Bone marrow (tissue), 2 donors: ENCODE results near the gene DNAL1.
"Not testable (repeated sequence)": the region's sequence is repeated elsewhere in the genome, so short reads cannot be mapped to it uniquely, and the experiment has no call there.

Experiments used
- DNase-seq, 2 donors: peaks; one replicate each; lab custom pipeline; 2025; lab: John Stamatoyannopoulos, UW

DNAL1 gene

DNA sequence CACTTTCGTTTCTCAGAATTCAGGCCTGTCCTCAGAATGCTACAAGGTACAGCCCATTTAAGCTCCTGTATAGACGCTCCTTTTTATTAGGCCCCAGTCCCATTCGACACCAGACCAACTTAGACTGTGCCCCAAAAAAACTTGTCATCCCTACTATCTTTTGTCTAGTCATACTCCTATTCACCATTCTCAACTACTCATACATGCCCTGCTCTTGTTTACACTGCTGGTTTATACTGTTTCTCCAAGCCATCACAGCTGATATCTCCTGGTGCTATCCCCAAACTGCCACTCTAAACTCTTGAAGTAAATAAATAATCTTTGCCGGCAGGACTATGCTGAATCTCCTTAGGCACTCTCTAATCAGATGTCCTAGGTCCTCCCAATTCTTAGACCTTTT lies 63.3 kb downstream of the DNAL1 start:
- DNase-seq = not testable (repeated sequence)

DNA sequence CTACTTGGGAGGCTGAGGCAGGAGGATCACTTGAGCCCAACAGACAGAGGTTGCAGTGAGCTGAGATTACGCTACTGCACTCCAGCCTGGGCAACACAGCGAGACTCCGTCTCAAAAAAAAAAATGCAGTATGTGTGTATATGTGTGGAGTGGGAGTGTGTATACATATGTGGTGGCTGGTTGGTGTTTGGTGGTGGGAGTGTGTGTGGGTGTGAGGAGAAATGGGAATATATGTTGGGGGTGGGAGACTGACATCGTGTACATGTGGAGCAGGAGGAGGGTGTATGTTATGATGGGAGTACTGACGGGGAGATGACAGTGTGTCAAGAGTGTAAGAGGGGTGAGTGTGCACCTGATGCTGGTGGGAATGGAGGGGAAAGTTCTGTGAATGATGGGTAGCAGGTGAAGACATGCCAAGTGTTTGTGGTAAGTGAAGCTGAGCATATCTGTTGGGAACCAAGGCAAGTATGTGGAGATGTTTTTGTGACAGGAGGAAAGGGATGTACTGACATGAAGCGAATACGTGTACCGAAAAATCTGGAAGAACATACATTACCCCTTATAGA lies 65.2 kb downstream of the DNAL1 start:
- no peak for DNase-seq

DNA sequence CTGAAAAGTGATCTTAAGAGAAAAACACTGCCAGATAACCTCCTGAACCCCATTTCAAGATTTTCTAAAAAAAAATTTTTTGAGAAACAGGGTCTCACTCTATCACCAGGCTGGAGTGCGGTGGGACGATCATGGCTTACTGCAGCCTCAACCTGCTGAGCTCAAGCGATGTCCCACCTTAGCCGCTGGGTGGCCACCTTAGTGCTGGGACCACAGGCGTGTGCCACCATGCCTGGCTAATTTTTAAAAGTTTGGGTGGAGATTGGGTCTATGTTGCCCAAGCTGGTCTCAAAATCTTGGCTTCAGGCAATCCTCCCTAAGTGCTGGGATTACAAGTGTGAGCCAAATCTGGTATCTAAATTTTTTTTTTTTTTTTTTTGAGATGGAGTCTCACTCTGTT lies 66.0 kb downstream of the DNAL1 start:
- DNase-seq = no peak

DNA sequence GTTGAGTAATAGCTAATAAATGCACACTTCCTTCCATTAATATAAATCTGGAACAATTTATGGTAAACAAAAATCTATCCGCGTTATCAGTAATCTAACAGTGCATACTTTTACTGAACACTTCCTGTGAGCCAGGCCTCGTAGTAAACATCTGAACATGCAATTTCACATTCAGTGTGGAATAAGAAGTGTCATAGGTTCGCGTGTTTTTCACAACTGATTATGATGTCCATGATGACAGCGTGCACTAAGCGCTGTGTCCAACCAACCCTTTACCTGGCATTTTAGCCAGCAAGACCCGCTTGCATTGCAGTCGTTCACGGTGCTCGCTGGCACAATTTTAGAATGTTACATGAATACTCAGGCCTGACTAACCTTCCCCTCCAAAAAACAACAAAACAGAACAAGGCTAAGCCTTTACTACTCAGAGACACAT lies 67.3 kb downstream of the DNAL1 start:
- DNase-seq = no peak

DNA sequence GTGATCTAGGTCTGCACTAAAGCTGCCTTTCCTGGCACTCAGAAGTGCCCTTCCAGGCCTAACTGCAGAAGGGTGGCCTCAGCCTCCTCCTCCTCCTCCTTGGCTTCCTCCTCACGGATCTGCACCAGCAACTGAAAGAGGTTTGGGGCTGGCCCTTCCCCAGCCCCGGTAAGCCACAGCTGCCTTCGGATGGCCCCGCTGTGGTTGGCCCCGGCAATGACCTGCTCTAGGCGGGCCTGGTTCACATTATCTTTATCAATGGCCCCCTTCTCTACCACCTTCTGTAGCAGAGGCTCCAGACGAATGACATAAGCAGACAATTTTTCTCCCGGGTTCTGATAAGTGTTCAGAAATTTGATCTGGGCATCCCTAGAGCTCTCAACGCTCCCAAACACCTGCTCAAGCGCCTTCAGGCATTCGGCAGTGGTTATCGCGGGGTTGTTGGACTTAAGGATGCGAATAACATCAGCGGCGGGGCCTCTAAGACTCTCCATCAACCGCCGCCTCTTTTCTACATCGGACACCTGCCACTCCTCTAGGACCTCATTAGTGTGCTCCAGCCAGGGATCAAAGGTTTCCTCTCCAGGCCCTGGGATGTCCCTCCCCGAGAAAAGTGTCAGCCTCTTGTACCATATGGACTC lies 67.9 kb downstream of the DNAL1 start:
- DNase-seq = no peak

DNA sequence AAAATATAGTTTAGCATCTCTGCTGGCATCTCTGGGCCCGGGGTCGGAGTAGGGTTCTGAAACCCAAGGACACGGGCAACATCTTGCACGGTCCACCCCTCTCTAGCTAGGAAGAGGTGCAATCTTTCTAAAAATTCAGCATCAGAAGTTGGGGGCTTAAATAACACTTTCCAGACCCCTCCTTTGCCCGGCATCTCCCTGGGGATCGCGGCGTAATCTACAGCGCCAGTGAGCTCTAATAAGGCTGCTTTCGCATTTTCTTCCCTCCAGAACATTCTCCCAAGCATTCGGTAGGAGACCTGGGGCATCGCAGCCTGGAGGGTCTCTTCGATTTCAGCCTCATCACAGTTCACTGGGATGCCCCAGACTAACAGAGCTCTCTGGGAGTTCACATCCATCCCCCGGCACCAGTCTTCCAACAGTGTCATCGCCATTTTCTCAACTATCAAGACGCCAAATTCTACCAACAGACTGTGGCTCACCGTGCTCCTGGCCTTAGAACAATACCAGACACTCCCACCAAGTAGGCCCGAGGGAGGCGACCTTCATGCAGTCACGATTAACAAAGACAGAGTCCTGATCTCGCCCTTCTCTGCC lies 68.5 kb downstream of the DNAL1 start:
- no peak for DNase-seq

DNA sequence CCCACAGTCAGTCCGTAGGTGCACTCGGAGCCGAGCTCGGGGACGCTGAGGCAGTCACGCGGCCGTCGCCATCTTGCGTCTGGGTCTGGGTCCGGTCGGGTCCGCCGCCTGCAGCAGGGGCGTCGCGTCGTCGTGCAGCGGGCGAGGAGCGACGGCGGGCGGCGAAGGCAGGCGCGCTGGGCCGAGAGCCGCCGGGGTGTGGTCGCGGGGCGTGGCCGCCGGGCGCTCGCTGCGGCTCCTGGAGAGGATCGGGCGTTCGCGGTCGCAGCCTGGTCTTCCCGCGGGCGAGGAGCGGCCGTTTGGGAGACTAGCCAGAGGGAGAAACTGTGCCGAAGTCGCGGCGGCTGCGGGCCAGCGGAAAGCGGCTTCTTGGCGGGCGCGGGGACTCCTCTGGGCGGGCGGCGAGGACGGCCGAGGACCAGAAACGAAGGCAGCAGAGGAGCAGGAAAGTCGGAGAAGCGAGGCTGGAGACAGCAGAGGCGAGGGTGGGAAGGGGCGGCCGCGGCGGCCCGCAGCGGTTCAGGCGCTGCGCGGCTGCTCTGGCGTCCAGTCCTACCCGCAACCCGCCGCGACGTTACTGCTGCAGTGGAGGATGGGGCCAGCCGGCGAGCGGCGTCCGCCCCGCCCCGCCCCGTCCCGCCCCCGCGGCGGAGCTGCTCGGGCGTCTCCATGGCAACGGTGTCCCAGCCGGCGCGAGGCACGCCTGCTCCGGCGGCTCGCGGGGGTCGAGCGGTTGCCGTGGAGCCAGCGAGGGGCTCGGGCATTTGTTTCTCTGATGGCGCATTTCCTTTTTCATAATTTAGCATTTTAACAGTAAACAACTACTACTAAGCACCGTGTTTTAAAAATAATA lies 69.2 kb downstream of the DNAL1 start, which contains the start of gene PNMA1:
Gene PNMA1 (minus strand): TSS at position 582 of the 853 bp plus-strand sequence. CDS start 745 bp downstream, outside the sequence.
- DNase-seq = peak; percentile 30 to 65

DNA sequence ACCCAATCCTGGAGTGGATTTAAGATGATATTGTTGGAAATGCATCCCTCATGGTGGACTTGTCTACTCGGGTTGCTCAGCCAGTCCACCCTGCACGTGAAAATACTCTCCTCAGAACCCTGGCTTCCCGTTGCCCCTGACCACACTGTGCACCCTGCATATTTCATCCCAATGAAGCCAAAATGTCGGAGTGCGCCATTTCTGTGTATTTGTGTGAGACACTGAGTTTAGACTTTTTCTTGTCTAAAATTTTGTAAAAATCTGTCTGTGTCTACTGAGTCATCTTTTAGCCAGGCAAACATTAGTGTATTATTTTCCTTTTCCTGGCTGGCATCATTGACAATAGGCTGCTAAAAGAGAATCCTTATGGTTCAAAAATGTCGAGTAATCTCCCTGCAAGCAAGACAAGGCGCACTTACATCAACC lies 69.9 kb downstream of the DNAL1 start:
- DNase-seq = no peak

DNA sequence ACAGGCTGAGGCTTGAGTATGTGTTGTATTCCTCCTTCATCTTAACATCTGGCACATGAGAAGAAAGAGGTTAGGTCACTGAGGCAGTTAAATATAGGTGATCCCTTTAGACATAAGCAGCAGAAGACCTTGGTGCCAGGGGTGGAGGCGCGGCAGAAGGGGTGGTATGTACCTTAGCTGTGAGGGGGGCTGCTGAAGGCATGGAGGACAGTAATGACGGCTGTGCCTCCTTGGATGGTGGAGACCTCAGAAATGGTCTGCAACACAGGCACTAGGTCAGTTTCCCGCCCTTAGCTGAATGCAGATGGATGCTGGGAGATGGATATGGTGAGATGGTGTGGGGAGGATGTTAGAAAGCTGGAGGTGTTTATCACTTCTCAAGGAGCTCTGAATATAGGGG lies 70.9 kb downstream of the DNAL1 start:
- DNase-seq = no peak

DNA sequence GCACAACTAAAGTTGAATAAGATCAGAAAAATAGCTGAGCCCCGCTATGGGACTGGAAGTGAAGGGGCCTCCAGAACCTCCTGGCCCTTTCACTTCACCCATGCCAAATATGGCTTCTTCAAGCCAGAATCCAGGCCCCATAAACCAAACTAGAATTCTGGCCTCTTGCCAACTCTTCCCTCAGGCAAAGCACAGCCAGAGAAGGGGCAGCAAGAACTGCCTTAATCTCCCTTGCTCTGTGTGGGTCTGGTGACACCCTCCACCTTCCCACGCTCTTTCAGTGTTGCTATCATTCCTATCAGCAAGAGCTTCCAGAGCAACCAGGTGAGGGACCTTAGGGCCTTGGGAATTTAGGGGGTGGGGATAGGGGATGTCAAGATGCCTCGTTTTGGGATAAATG lies 72.5 kb downstream of the DNAL1 start:
- no peak for DNase-seq

DNA sequence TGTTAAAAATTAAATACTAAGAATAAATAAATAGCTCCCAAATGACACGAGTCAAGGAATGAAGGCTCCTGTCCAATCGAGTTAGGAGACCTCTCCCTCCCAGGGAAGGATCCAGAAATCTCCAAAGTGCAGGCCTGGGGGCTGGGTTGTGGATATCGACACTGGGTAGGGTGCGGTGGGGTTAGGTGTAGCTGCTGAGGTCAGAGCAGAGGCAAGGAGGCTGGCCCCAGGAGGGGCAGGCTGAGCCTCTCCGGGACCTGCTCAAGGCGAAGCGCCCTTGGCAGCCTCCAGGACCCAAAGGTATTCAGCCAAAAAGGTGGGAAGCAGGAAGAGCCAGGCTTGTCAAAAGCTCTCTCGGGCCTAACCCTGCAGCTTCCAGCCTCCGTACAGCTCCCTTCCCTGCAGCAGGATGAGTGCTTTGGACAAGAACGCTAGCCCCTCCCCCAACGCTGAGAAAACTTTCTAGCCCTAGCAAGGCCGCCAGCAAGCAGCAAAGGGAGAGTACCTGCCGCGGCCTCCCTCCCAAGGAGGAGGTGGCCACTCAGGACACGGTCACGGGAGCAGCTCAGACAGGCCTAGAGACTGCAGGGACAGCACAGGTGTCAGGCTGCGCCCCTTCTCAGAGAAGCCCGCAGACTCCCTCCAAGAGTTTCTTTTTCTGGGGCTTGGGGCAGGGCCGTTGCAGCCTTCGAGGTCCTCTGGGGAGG lies 73.1 kb downstream of the DNAL1 start:
- no peak for DNase-seq

DNA sequence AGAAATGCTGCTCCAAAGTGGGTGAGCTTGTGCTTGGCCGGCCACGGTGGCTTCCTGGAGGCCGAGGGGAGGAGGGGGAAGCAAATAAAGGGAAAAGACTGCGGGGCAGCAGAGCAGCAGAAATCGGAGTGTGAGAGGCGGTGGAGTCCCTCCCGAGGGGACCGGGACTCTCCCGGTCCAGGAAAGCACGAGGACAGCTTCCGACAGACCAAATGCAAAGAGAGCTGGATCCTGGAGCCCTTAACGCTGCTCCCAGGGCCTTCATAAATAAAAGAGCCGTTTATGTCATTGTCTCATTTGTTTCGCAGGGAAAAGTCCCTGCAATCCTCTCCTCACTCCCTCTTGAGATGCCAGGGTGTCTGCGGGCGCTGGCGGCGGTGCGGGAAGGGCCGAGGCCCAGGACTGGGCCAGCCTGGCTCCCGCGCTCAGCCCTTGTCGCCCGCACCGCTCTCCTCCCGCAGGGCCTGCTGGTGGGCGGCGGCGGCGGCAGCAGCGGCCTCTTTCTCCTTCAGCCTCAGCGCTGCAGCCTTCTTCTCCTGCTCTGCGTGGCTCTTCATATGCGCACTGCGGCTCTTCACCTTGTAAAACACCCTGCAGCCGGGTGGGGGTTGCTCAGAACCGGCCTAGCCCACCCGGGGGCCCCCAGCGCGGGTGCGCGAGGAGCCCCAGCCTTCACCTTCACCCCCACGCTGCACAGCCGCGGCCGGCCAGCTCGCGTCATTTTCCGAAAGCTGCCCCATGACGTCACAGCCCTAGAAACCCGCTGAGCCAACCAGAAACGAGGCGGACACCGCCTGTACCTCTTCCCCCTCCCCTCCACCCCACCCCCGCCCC lies 73.8 kb downstream of the DNAL1 start:
- DNase-seq = no peak

DNA sequence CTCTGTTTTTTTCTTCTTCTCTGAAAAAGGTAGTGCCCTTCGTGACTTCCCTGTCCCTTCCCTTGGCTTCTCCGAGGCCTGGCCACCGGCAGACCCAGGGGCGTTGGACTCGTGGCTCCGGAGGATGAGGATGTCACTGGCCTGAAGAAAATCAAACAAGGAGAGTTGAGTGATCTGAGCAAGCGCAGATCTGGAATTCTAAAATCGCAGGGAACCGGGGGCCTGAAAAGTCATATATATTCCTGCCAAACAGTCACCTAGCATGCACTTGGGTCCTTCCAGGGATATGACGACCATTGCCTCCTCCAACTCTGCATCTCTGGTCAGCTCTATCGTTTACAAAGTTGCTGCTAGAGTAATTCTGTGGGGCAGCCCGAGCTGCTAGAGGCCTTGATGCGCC lies 74.6 kb downstream of the DNAL1 start:
- DNase-seq = no peak

DNA sequence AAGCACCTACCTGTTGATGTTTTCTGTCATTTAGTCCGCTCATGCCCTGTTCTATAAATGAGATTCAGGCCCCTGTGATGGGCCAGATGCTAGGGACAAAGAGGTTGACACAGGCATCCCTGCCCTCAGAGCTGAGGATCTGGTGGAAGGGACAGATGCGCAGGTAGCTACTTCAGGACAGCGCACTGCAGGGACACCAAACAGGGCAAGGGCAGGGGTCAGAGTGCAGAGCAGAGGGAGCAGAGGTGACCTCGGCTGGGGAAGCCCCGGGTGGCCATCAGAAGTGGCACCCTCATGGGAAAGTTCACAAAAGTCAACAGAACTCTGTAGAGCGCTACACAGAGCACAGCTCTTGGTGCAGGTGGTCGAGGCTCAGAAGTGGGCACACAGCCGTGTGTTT lies 75.0 kb downstream of the DNAL1 start:
- no peak for DNase-seq

DNA sequence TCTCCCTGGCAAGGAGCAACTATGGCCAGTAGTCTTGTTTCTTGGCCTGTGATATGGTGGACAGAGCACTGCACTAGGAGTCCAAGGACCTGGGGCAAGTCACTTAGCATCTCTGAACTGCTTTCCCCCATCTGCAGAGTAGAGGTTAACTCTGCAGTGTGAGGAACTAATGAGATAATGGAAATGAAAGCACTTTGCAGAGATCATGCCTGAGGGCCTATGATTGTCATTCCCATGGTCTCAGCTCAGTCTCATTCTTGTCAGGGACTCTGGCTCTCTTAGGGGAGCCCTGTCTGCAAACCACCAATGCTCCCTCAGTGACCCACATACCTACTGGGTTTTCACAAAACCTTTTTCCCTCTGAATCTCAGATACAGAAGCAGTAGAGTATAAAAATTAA lies 75.8 kb downstream of the DNAL1 start:
- DNase-seq = no peak

DNA sequence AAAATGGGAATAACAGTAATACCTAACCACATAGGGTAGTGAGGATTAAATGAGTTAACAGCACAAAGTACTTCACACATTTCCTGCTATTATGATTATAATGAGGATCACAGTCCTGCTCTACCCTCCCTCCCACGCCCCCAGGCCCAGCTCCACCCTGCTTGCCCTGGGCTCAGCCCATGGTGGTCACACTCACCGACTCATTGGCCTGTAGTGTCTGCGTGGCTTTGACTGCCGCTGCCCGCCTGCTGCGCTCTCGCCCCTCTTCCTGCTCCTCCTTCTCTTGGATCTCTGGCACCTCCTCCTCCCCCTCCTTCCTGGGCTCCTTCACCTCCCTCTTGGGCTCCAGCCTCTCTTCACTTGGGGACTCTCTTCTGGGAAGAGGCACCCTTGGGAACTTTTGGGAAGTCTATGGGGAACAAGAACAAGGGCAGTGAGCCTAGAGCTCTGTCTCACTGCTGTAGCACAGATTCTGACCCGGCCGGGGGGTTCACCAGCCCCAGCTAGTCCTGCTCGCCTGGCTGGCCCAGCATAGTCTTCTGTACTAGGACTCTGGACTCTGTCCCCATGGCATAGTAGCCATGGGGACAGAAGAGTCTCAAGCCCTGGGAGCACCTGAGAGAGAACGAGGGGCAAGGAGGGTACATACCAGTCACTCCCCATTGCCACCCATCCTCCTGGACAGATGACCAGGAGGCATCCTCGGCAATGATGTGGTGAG lies 76.5 kb downstream of the DNAL1 start:
- no peak for DNase-seq

DNA sequence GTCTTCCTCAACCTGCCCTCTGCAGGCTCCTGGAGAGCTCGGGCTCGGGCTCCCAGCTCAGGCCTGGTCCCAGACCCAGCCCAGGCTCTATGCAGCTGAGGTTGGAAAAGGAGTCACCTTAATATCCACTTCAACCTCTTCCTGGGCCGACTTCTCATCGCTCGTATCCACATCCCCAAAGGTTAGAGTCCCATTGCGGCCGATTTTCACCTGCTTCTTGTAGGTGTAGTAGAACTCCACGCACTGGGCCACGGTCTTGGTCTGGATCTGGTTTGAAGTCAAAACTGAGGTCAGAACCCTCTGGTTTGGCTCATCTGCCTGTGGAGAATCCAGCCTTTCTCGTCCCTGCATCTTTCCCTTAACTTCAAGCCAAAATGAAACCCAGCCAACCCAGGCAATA lies 77.8 kb downstream of the DNAL1 start:
- no peak for DNase-seq

DNA sequence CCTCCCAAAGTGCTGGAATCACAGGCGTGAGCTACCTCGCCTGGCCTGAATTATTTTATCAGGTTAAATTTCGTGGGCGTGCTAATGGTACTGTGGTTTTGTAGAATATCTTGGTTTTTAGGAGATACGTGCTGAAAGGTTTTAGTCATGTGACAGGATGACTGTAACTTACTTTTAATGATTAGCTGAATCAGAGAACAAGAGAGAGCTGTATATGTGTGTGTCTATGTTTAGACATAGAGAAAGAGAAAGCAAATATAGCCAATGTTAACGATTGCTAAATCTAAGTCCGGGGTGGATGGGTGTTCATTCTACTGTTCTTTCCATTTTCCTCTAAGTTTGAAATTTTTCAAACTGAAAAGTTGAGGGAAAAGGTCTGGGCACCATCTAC lies 78.6 kb downstream of the DNAL1 start:
- DNase-seq = no peak

DNA sequence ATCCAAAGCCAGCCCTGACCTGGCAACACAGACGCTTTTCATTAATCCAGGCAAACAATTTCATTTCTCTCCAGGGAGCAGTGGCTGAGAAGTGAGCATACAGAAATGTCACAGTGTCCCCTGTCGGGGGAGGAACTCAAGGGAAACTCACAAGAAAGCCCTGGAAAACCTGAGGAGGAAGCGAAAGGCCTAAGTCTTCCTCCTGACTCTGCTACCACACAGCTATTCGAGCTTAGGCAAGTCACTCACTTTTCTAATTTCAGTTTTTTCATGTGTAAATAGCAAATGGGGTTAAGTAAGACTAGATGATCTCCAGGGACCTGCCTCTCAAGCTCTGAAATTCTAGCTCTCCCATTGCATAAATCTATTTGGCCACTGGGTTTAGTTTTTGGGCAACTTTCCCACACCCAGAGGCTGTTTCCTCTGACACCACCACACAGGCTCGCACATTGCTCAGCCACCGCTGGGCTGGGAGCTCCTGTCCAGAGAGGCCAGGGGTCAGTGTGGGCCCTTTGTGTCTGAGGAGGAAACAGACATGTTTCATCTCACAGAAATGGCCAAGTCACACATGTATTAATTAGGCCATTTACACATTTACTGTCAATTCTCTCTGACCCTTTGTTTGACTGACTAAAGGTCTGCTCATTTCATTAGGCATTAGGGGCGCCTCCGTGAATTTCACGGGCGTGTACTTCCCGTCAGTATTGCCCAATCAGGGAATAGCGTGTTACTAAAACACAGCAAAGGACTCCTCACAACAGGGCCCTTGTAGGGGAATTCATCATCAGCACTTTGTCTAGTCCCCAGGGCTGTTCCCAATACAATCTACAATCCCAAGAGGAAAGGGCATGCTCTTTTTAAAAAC lies 79.2 kb downstream of the DNAL1 start:
- no peak for DNase-seq

DNA sequence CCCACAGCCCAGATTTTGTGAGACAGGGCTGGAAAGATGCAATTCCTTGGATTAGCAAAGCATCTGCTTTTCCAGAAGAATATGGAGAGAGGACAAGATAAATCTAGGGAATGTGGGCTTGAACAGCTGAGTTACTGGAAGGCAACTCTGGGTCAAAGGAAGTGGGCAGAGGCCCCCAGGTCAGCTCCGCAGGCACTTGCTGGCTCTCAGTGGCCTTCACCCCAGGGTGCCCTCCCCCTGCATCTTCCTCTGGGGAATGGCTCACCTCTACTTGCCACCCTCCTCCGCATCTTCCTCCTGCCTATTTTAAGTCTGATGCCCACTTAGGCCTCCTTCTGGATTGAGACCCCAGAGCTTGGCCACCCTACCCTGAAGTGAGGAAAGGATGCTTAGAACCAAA lies 79.9 kb downstream of the DNAL1 start:
- DNase-seq = no peak
